ENCODE measurements around the gene SYTL2. TPM values are rescaled to one million over a fixed set of nuclear protein-coding genes. Genes with fewer than 3 reads are reported as not detected.
A peak's percentile ranks its signal among the peaks of the same experiment; 100 is the strongest.

The SYTL2 gene
- total and polyA plus RNA-seq, 2 donors (not counting 1 experiment from before 2014, with no cell fraction given), result 165 to 387 TPM

DNA sequence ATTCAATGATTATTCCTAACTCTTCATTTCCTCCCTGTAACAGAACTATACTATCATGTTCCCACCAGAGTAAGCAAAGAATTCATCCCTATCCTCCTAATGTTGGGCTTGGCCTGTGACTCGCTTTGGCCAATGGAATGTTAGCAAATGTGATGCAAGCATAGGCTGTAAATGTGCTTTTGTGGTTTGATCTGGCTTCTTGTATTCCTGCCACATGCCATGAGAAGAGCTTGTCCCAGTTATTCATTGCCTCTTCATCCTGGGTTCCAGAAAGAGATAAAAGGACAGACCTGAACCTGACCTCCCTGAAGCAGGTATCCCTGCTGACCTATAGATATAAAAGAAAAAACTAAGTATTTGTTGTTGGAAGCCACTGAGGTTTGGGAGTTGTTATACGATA lies 51.0 kb downstream of the SYTL2 start:
- no peaks in the 10 kb centered on the region for H3K36me3 ChIP-seq (ENCODE audit: control insufficient read depth, insufficient read depth, low read length)
- H3K4me3 ChIP-seq (replicated peaks in 1 of 4; ENCODE audit: control extremely low read depth in 1 of 4, insufficient read depth in 1 of 4, low read depth in 3 of 4, low read length in 4 of 4), result no peak overlapping the region
- DNase-seq (ENCODE audit: low read depth in 2 of 2), result peak; percentile 84 to 89
- H3K4me2 ChIP-seq (ENCODE audit: extremely low read depth, insufficient read depth, low read length), result no peak overlapping the region
- no peak overlapping the region for H2AFZ ChIP-seq (ENCODE audit: low read length)
- H3K27ac ChIP-seq (ENCODE audit: insufficient read depth, low read length), result no peak overlapping the region
- H4K20me1 ChIP-seq (ENCODE audit: control insufficient read depth, extremely low read depth, insufficient read depth, low read length), result no peaks in the 10 kb centered on the region
- no peaks in the 10 kb centered on the region for H3K79me2 ChIP-seq (ENCODE audit: control insufficient read depth, insufficient read depth, low read length)
- H3K9me3 ChIP-seq (ENCODE audit: control insufficient read depth, insufficient read depth, low read depth, low read length), result no peaks in the 10 kb centered on the region
- H3K9ac ChIP-seq (ENCODE audit: insufficient read depth, low read length), result no peak overlapping the region
- TF ChIP-seq, protein P1, sequence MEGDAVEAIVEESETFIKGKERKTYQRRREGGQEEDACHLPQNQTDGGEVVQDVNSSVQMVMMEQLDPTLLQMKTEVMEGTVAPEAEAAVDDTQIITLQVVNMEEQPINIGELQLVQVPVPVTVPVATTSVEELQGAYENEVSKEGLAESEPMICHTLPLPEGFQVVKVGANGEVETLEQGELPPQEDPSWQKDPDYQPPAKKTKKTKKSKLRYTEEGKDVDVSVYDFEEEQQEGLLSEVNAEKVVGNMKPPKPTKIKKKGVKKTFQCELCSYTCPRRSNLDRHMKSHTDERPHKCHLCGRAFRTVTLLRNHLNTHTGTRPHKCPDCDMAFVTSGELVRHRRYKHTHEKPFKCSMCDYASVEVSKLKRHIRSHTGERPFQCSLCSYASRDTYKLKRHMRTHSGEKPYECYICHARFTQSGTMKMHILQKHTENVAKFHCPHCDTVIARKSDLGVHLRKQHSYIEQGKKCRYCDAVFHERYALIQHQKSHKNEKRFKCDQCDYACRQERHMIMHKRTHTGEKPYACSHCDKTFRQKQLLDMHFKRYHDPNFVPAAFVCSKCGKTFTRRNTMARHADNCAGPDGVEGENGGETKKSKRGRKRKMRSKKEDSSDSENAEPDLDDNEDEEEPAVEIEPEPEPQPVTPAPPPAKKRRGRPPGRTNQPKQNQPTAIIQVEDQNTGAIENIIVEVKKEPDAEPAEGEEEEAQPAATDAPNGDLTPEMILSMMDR (conservative IDR thresholded peaks at IDR 0.05 in 1 of 2, IDR thresholded peaks at IDR 0.05 in 1 of 2; ENCODE audit: low read depth in 1 of 2, low read length in 2 of 2), result no peak
- no peak for TF ChIP-seq EZH2 (IDR thresholded peaks at IDR 0.05; ENCODE audit: low read length, missing control alignments)
- peaks cover 2% of the 10 kb centered on the region for H3K4me1 ChIP-seq (ENCODE audit: control insufficient read depth, extremely low read depth, insufficient read depth, low read length)
- H3K27me3 ChIP-seq (ENCODE audit: control insufficient read depth, insufficient read depth, low read length), result no peaks in the 10 kb centered on the region

DNA sequence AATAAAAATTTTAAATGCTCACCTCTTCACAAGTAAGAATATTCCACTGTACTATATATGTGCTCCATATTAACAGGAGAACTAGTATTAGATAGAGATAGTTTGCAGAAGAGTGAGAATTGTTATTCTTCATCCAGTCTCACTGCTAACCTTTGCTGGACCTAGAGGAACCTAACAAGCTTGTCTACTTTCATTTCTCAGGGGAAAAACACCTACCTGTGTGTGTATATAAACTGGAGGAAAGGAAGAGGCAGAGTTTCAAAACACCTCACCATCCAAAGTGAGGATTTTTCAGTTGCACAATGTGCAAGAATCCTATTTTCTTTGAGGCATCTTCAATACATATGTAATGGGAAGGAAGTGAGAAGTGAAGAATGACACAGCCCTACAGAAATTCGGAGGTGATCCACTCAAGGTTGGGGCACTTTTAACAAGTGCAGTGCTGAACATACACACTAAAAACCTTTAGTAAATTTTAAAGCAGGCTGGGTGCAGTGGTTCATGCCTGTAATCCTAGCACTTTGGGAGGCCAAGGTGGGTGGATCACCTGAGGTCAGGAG lies 52.4 kb downstream of the SYTL2 start:
- H4K20me1 ChIP-seq (ENCODE audit: control insufficient read depth, extremely low read depth, insufficient read depth, low read length), result no peaks in the 10 kb centered on the region
- H3K27me3 ChIP-seq (ENCODE audit: control insufficient read depth, insufficient read depth, low read length), result no peaks in the 10 kb centered on the region
- H3K4me3 ChIP-seq (replicated peaks in 1 of 4; ENCODE audit: control extremely low read depth in 1 of 4, insufficient read depth in 1 of 4, low read depth in 3 of 4, low read length in 4 of 4), result no peak overlapping the region
- H3K4me1 ChIP-seq (ENCODE audit: control insufficient read depth, extremely low read depth, insufficient read depth, low read length), result peaks cover 2% of the 10 kb centered on the region
- H3K27ac ChIP-seq (ENCODE audit: insufficient read depth, low read length), result no peak overlapping the region
- H3K4me2 ChIP-seq (ENCODE audit: extremely low read depth, insufficient read depth, low read length), result no peak overlapping the region
- H2AFZ ChIP-seq (ENCODE audit: low read length), result no peak overlapping the region
- H3K9ac ChIP-seq (ENCODE audit: insufficient read depth, low read length), result no peak overlapping the region
- no peaks in the 10 kb centered on the region for H3K36me3 ChIP-seq (ENCODE audit: control insufficient read depth, insufficient read depth, low read length)
- no peaks in the 10 kb centered on the region for H3K9me3 ChIP-seq (ENCODE audit: control insufficient read depth, insufficient read depth, low read depth, low read length)
- no peak for TF ChIP-seq EZH2 (IDR thresholded peaks at IDR 0.05; ENCODE audit: low read length, missing control alignments)
- TF ChIP-seq, protein P1 (conservative IDR thresholded peaks at IDR 0.05 in 1 of 2, IDR thresholded peaks at IDR 0.05 in 1 of 2; ENCODE audit: low read depth in 1 of 2, low read length in 2 of 2), result no peak
- H3K79me2 ChIP-seq (ENCODE audit: control insufficient read depth, insufficient read depth, low read length), result no peaks in the 10 kb centered on the region
- DNase-seq (ENCODE audit: low read depth in 2 of 2), result no peak

DNA sequence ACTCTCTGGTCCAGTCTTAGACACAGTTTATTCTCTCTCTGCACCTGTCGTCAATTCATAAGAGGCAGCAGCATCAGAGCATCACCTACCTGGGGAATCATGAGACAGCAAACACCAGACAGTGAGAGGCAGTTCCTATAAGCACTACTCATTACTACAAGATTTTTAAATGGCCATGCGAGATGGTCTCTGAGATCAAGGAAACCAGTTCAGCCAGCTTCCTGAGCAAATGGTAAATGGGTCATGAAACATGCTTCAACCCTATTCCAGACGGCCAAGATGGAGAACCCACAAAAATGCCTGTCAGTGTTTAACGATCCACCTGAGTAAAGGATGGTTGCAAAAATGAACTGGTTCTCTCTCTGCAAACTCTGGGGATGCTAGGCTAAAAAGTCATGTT lies 52.9 kb downstream of the SYTL2 start:
- Histone ChIP-seq H2AFZ (ENCODE audit: low read length) (no peak overlapping the region), H3K27me3 (ENCODE audit: control insufficient read depth, insufficient read depth, low read length) (no peaks in the 10 kb centered on the region), H3K4me1 (ENCODE audit: control insufficient read depth, extremely low read depth, insufficient read depth, low read length) (peaks cover 2% of the 10 kb centered on the region), H3K4me2 (ENCODE audit: extremely low read depth, insufficient read depth, low read length) (no peak overlapping the region), H3K9ac (ENCODE audit: insufficient read depth, low read length) (no peak overlapping the region), H3K9me3 (ENCODE audit: control insufficient read depth, insufficient read depth, low read depth, low read length) (no peaks in the 10 kb centered on the region), H3K4me3 (replicated peaks in 1 of 4; ENCODE audit: control extremely low read depth in 1 of 4, insufficient read depth in 1 of 4, low read depth in 3 of 4, low read length in 4 of 4) (no peak overlapping the region), H3K27ac (ENCODE audit: insufficient read depth, low read length) (no peak overlapping the region), H3K79me2 (ENCODE audit: control insufficient read depth, insufficient read depth, low read length) (no peaks in the 10 kb centered on the region), H4K20me1 (ENCODE audit: control insufficient read depth, extremely low read depth, insufficient read depth, low read length) (no peaks in the 10 kb centered on the region), H3K36me3 (ENCODE audit: control insufficient read depth, insufficient read depth, low read length) (no peaks in the 10 kb centered on the region)
- no peak for TF ChIP-seq EZH2 (IDR thresholded peaks at IDR 0.05; ENCODE audit: low read length, missing control alignments)
- TF ChIP-seq, protein P1 (conservative IDR thresholded peaks at IDR 0.05 in 1 of 2, IDR thresholded peaks at IDR 0.05 in 1 of 2; ENCODE audit: low read depth in 1 of 2, low read length in 2 of 2), result no peak
- DNase-seq (ENCODE audit: low read depth in 2 of 2), result no peak
